Bronchial epithelial cell (primary cell): ENCODE results near the gene TNK1. TPM values are rescaled to one million over a fixed set of nuclear protein-coding genes. Genes with fewer than 3 reads are reported as not detected.

Source experiments
- DNase-seq: peaks from one replicate; pipeline ENCODE4 v3.0.0-alpha.2; 2010; ENCODE audit warnings: low read depth
- FAIRE-seq: peaks from 2 replicates; lab custom pipeline; 2011; peaks lifted over from hg19 to GRCh38; lab: Jason Lieb, UNC
- H3K27me3 ChIP-seq: 2 replicates; pipeline ENCODE4 v1.5.1; 2011; ENCODE audit warnings: low read length; ENCODE audit not compliant: control insufficient read depth, insufficient read depth
- H3K36me3 ChIP-seq: 2 replicates; pipeline ENCODE4 v1.5.1; 2011; ENCODE audit warnings: low read length; ENCODE audit not compliant: control insufficient read depth, insufficient read depth
- H3K4me3 ChIP-seq: 2 replicates; pipeline ENCODE4 v1.5.1; 2011; ENCODE audit warnings: mild to moderate bottlenecking, low read depth, low read length, control low read depth
- CTCF ChIP-seq: IDR thresholded peaks from 2 replicates; pipeline ENCODE4 v1.5.1; 2011; ENCODE audit warnings: mild to moderate bottlenecking, moderate library complexity, low read length, control low read depth, inconsistent platforms; ENCODE audit not compliant: insufficient read depth, severe bottlenecking
- total RNA-seq: library from RNA; depleted of rRNA; stranded (reverse); fragments of >200 nt; gene quantifications from 2 replicates; pipeline ENCODE4 v1.2.1, GENCODE V29; 2014

Gene TNK1
- total RNA-seq, 1 donor from 2014 or later = 11.8 TPM

- Histone ChIP-seq H3K36me3 (no peaks in the 10 kb centered on the region), H3K27me3 (peaks cover 2% of the 10 kb centered on the region), H3K4me3 (no peak overlapping the region)
- FAIRE-seq = no peak
- no peak for TF ChIP-seq CTCF
- no peak for DNase-seq
These were observed 35.4 kb downstream of the TNK1 start for GRCh38 chr17:7416323-7416722.

- FAIRE-seq = no peak
- DNase-seq = no peak
- Histone ChIP-seq H3K36me3 (no peaks in the 10 kb centered on the region), H3K4me3 (no peak overlapping the region), H3K27me3 (peaks cover 2% of the 10 kb centered on the region)
- TF ChIP-seq CTCF = no peak
These were observed 36.3 kb downstream of the TNK1 start for GRCh38 chr17:7417056-7417655.

GRCh38 chr17:7418472-7419152, 37.7 kb downstream of the TNK1 start:
- no peak for DNase-seq
- Histone ChIP-seq H3K4me3 (no peak overlapping the region), H3K27me3 (peaks cover 2% of the 10 kb centered on the region), H3K36me3 (no peaks in the 10 kb centered on the region)
- FAIRE-seq = no peak
- no peak for TF ChIP-seq CTCF

GRCh38 chr17:7419819-7420610, 39.1 kb downstream of the TNK1 start, which contains the start of gene SPEM1:
Gene SPEM1, plus strand, starts transcription at chr17:7420324. Its CDS starts 61 bp downstream, at chr17:7420385.
- FAIRE-seq (no peak), DNase-seq (no peak)
- Histone ChIP-seq H3K4me3 (no peak within 1 kb of the TSS), H3K27me3 (peaks cover 2% of the 10 kb centered on the region), H3K36me3 (no peaks in the 10 kb centered on the region)
- TF ChIP-seq CTCF = no peak

- no peak for FAIRE-seq
- Histone ChIP-seq H3K36me3 (no peaks in the 10 kb centered on the region), H3K4me3 (no peak overlapping the region), H3K27me3 (peaks cover 2% of the 10 kb centered on the region)
- TF ChIP-seq CTCF = no peak
- no peak for DNase-seq
These were observed 40.3 kb downstream of the TNK1 start for GRCh38 chr17:7421186-7421585.
